Gastroesophageal sphincter (tissue), 4 donors: ENCODE measurements around the gene ARHGAP9. TPM values are rescaled to one million over a fixed set of nuclear protein-coding genes. Genes with fewer than 3 reads are reported as not detected.
A peak's percentile ranks its signal among the peaks of the same experiment; 100 is the strongest.

Experiments
- ATAC-seq: fragments of 150-250 bp; one replicate; pipeline ENCODE4 v1.9.1; 2016; ENCODE audit warnings: mild to moderate bottlenecking, moderate library complexity
- H3K27ac ChIP-seq, 4 donors: fragments of 200-600 bp; sonication (generic) in 3 of 4; 1 replicate in 3 of 4; 2 replicates in 1 of 4; pipeline ENCODE4 v1.5.1; 2016 to 2019
- H3K27me3 ChIP-seq: fragments of 200-600 bp; sonication (generic); one replicate; pipeline ENCODE4 v1.5.1; 2019
- H3K36me3 ChIP-seq, 2 donors: fragments of 200-600 bp; sonication (generic); one replicate each; pipeline ENCODE4 v1.5.1; 2019; ENCODE audit warnings: control low read depth in 1 of 2
- H3K4me1 ChIP-seq, 3 donors: fragments of 200-600 bp; sonication (generic); 1 replicate in 2 of 3; 2 replicates in 1 of 3; pipeline ENCODE4 v1.5.1; 2016 to 2019; ENCODE audit warnings: control low read depth in 2 of 3
- H3K4me3 ChIP-seq, 2 donors: fragments of 200-600 bp; sonication (generic); one replicate each; pipeline ENCODE4 v1.5.1; 2019; ENCODE audit warnings: mild to moderate bottlenecking in 1 of 2, moderate library complexity in 1 of 2
- H3K9me3 ChIP-seq, 3 donors: fragments of 200-600 bp; sonication (generic); one replicate each; pipeline ENCODE4 v1.5.1; 2017 to 2019; ENCODE audit warnings: control low read depth in 2 of 3
- CTCF ChIP-seq, 4 experiments: fragments of 200-600 bp in 2 of 4; fragments of 450-650 bp in 2 of 4; sonication (generic) in 1 of 4; IDR thresholded peaks; one replicate each; pipeline ENCODE4 v1.5.1; 2017 to 2019; ENCODE audit warnings: antibody characterized with exemption in 4 of 4, mild to moderate bottlenecking in 2 of 4, moderate library complexity in 2 of 4
- EP300 ChIP-seq: sonication (generic); formaldehyde crosslinking; IDR thresholded peaks from one replicate; pipeline ENCODE4 v1.6.1; 2017; ENCODE audit warnings: antibody characterized with exemption, mild to moderate bottlenecking
- POLR2A ChIP-seq, 2 donors: fragments of 450-650 bp; IDR thresholded peaks; one replicate each; pipeline ENCODE4 v1.6.1; 2017; ENCODE audit warnings: antibody characterized with exemption in 2 of 2, mild to moderate bottlenecking in 2 of 2, moderate library complexity in 1 of 2
- POLR2AphosphoS5 ChIP-seq: sonication (generic); formaldehyde crosslinking; IDR thresholded peaks from one replicate; pipeline ENCODE4 v1.6.1; 2017; ENCODE audit warnings: antibody characterized with exemption
- WGBS, 2 donors: methylation state at CpG; one replicate each; pipeline ENCODE4 v1.1.5; 2018; ENCODE audit warnings: low coverage in 1 of 2; 5-methylcytosine and 5-hydroxymethylcytosine counted together
- total RNA-seq, 4 donors: library from RNA; depleted of rRNA; stranded (reverse); fragments of >200 nt; gene quantifications; one replicate each; pipeline ENCODE4 v1.1.0, GENCODE V29; 2016

ARHGAP9 gene
- total RNA-seq, 4 donors from 2014 or later: 5.6 to 13.1 (median 8.9) TPM

GRCh38 chr12:57455374-57456144 is 24.1 kb downstream of the ARHGAP9 start:
- no peak overlapping the region for H3K4me3 ChIP-seq
- H3K27me3 ChIP-seq: peaks cover 9% of the 10 kb centered on the region
- no peak overlapping the region for H3K27ac ChIP-seq
- no peaks in the 10 kb centered on the region for H3K9me3 ChIP-seq
- no peaks in the 10 kb centered on the region for H3K36me3 ChIP-seq
- no peak for TF ChIP-seq POLR2A (IDR thresholded peaks at IDR 0.05)
- no peak for TF ChIP-seq POLR2AphosphoS5
- TF ChIP-seq EP300: no peak
- no peak for TF ChIP-seq CTCF (IDR thresholded peaks at IDR 0.05)
- ATAC-seq: no peak
- peaks cover 0 to 31% (median 7%) of the 10 kb centered on the region in 3 donors for H3K4me1 ChIP-seq
- 23% methylated on average over 2 of the region's 10 CpGs; no CpG with 5 or more reads in 1 of the 2 donors for WGBS, 2 donors

- H3K27me3 ChIP-seq: peaks cover 7% of the 10 kb centered on the region
- WGBS, 2 donors: 48% methylated on average over 4 of the region's 10 CpGs; no CpG with 5 or more reads in 1 of the 2 donors
- no peaks in the 10 kb centered on the region for H3K36me3 ChIP-seq
- no peak for TF ChIP-seq CTCF (IDR thresholded peaks at IDR 0.05)
- no peak for TF ChIP-seq POLR2A (IDR thresholded peaks at IDR 0.05)
- no peak for TF ChIP-seq POLR2AphosphoS5
- TF ChIP-seq EP300: no peak
- H3K4me3 ChIP-seq: no peak within 1 kb of the TSS
- no peaks in the 10 kb centered on the region for H3K9me3 ChIP-seq
- peaks cover 0 to 23% (median 0%) of the 10 kb centered on the region in 3 donors for H3K4me1 ChIP-seq
- H3K27ac ChIP-seq: no peak within 1 kb of the TSS
- no peak for ATAC-seq
These were observed 24.9 kb downstream of the ARHGAP9 start, which contains the start of gene INHBE for GRCh38 chr12:57454566-57455373. Gene INHBE (plus strand): TSS chr12:57455307. CDS start chr12:57455537, 230 bp downstream.

GRCh38 chr12:57454213-57454565 is 25.5 kb downstream of the ARHGAP9 start:
- 100% methylated on average over 2 of the region's 2 CpGs; no CpG with 5 or more reads in 1 of the 2 donors for WGBS, 2 donors

GRCh38 chr12:57452937-57453509 is 26.6 kb downstream of the ARHGAP9 start:
- WGBS, 2 donors: 0 to 60% methylated on average over 1 to 3 of the region's 7 CpGs
- H3K27me3 ChIP-seq: peaks cover 7% of the 10 kb centered on the region
- peak overlapping the region in 3 of 4 donors; percentile 42 to 76 (median 48) for H3K27ac ChIP-seq
- peak; percentile 83 for ATAC-seq
- H3K4me1 ChIP-seq: peaks cover 0 to 13% (median 0%) of the 10 kb centered on the region in 3 donors
- no peaks in the 10 kb centered on the region for H3K9me3 ChIP-seq
- TF ChIP-seq EP300: no peak
- no peak for TF ChIP-seq POLR2AphosphoS5
- TF ChIP-seq CTCF (IDR thresholded peaks at IDR 0.05): peak; percentile 84 to 96 (median 93)
- TF ChIP-seq POLR2A (IDR thresholded peaks at IDR 0.05): no peak
- H3K36me3 ChIP-seq: no peaks in the 10 kb centered on the region
- no peak overlapping the region for H3K4me3 ChIP-seq

More at GRCh38 chr12:57454213-57454565, 25.5 kb downstream of the ARHGAP9 start:
- no peak for TF ChIP-seq POLR2A (IDR thresholded peaks at IDR 0.05)
- TF ChIP-seq POLR2AphosphoS5: no peak
- TF ChIP-seq EP300: no peak
- no peak for TF ChIP-seq CTCF (IDR thresholded peaks at IDR 0.05)
- ATAC-seq: no peak
- H3K27me3 ChIP-seq: peaks cover 7% of the 10 kb centered on the region
- peaks cover 0 to 22% (median 0%) of the 10 kb centered on the region in 3 donors for H3K4me1 ChIP-seq
- no peaks in the 10 kb centered on the region for H3K9me3 ChIP-seq
- no peaks in the 10 kb centered on the region for H3K36me3 ChIP-seq
- no peak overlapping the region for H3K4me3 ChIP-seq
- H3K27ac ChIP-seq: no peak overlapping the region
